Esophagus squamous epithelium (tissue), 4 donors: ENCODE measurements around the gene ANKH.

ENCODE experiments used
- POLR2A ChIP-seq, 4 donors: fragments of 450-650 bp; IDR thresholded peaks; one replicate each; pipeline ENCODE4 v1.6.1; 2017; ENCODE audit warnings: antibody characterized with exemption in 4 of 4, mild to moderate bottlenecking in 4 of 4, moderate library complexity in 3 of 4
- TF ChIP-seq, protein P1 (sequence below), 6 experiments: fragments of 450-650 bp in 4 of 6; fragments of 200-600 bp in 2 of 6; sonication (generic) in 2 of 6; IDR thresholded peaks; one replicate each; pipeline ENCODE4 v1.5.1; 2016 to 2019; ENCODE audit warnings: antibody characterized with exemption in 6 of 6, mild to moderate bottlenecking in 4 of 6, moderate library complexity in 4 of 6

DNA sequence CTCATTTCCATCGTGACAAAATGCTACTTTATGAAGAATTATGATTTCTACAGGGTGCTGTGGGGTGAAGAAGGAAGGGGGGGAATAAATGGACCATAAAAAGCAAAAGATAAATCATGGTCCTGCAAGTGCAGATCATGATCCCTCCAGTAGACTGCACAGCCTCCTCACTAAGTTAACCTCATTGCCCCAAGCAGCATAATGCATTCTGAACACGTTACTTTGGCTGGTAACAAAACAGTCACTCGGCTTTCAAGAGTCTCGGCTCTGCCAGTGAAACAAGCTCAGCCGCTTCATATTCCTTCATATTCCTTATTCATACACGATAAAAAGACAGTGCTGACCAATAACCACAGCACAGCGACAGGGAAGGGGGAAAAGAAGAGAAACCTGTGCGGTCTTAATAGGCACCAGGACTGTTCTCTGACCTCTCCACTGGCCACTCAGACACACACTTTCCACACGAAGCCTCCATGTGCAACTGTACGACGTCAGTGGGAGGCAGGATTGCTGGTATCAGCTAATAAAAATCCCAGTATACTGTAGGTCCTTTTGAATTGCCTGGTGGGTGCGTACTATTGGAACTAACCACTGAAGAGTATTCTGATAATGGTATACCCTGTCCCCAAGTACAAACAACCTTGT is 60.5 kb downstream of the ANKH start:
- TF ChIP-seq, protein P1, sequence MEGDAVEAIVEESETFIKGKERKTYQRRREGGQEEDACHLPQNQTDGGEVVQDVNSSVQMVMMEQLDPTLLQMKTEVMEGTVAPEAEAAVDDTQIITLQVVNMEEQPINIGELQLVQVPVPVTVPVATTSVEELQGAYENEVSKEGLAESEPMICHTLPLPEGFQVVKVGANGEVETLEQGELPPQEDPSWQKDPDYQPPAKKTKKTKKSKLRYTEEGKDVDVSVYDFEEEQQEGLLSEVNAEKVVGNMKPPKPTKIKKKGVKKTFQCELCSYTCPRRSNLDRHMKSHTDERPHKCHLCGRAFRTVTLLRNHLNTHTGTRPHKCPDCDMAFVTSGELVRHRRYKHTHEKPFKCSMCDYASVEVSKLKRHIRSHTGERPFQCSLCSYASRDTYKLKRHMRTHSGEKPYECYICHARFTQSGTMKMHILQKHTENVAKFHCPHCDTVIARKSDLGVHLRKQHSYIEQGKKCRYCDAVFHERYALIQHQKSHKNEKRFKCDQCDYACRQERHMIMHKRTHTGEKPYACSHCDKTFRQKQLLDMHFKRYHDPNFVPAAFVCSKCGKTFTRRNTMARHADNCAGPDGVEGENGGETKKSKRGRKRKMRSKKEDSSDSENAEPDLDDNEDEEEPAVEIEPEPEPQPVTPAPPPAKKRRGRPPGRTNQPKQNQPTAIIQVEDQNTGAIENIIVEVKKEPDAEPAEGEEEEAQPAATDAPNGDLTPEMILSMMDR (IDR thresholded peaks at IDR 0.05), result no peak
- TF ChIP-seq POLR2A (IDR thresholded peaks at IDR 0.05), result no peak
